IMR-90 (cell line): ENCODE measurements around the gene UCKL1. TPM values are rescaled to one million over a fixed set of nuclear protein-coding genes. Genes with fewer than 3 reads are reported as not detected.

ENCODE experiments used
- ATAC-seq: fragments of 200-7000 bp; cut with Tn5 transposase; 2 replicates; pipeline ENCODE4 v1.9.1; 2020; ENCODE audit warnings: low read depth, mild to moderate bottlenecking, moderate library complexity
- BruUV-seq: library from RNA; stranded (reverse); fragments of 400-500 nt; replicated peaks from 2 replicates; lab custom pipeline; 2021; lab: Mats Ljungman, UMichigan
- CTCF ChIA-PET: fragments of 300-600 bp; formaldehyde crosslinking; extraction: SDS; loops from one replicate; lab custom pipeline; 2021; ENCODE audit warnings: antibody characterized with exemption; lab: Yijun Ruan, JAX
- POLR2A ChIA-PET: fragments of 300-600 bp; sonication (Branson Sonifier 250); formaldehyde crosslinking; loops from one replicate; lab custom pipeline; 2022; ENCODE audit warnings: antibody characterized with exemption; ENCODE audit not compliant: unreplicated experiment; lab: Charles Lee
- DNase-seq: peaks from one replicate; pipeline ENCODE4 v3.0.0; 2013
- H2AFZ ChIP-seq: replicated peaks from 2 replicates; pipeline ENCODE3; 2013; ENCODE audit warnings: low read length, mild to moderate bottlenecking; ENCODE audit not compliant: poor library complexity
- H2AK5ac ChIP-seq: 2 replicates; pipeline ENCODE4 v1.6.1; 2013; ENCODE audit warnings: low read depth, low read length, inconsistent platforms
- H2AK9ac ChIP-seq: replicated peaks from 2 replicates; pipeline ENCODE3; 2013; ENCODE audit warnings: mild to moderate bottlenecking, low read depth, low read length, moderate library complexity; ENCODE audit not compliant: poor library complexity
- H2BK120ac ChIP-seq: 2 replicates; pipeline ENCODE4 v1.6.1; 2013; ENCODE audit warnings: low read depth, low read length, inconsistent platforms
- H2BK15ac ChIP-seq: 3 replicates; pipeline ENCODE4 v1.6.1; 2013; ENCODE audit warnings: low read depth, low read length, inconsistent platforms
- H2BK20ac ChIP-seq: 2 replicates; pipeline ENCODE4 v1.6.1; 2013; ENCODE audit warnings: low read depth, mild to moderate bottlenecking, inconsistent platforms, low read length, moderate library complexity
- H2BK5ac ChIP-seq: 2 replicates; pipeline ENCODE4 v1.6.1; 2013; ENCODE audit warnings: mild to moderate bottlenecking, low read depth, low read length, inconsistent platforms; ENCODE audit not compliant: poor library complexity, severe bottlenecking
- H3K14ac ChIP-seq: replicated peaks from 2 replicates; pipeline ENCODE4 v1.6.1; 2013; ENCODE audit warnings: low read depth, low read length, inconsistent platforms
- H3K18ac ChIP-seq: 2 replicates; pipeline ENCODE4 v1.6.1; 2013; ENCODE audit warnings: low read depth, low read length, control low read depth
- H3K23ac ChIP-seq: 2 replicates; pipeline ENCODE4 v1.6.1; 2013; ENCODE audit warnings: low read depth, low read length, inconsistent platforms
- H3K27ac ChIP-seq: 2 replicates; pipeline ENCODE4 v1.5.1; 2013; ENCODE audit warnings: mild to moderate bottlenecking, control low read depth, low read length; ENCODE audit not compliant: insufficient read depth
- H3K27me3 ChIP-seq: 2 replicates; pipeline ENCODE4 v1.6.1; 2013; ENCODE audit warnings: low read length; ENCODE audit not compliant: control insufficient read depth, insufficient read depth
- H3K36me3 ChIP-seq: 2 replicates; pipeline ENCODE4 v1.6.1; 2013; ENCODE audit warnings: low read length, mixed read lengths; ENCODE audit not compliant: control insufficient read depth, insufficient read depth
- H3K4ac ChIP-seq: 2 replicates; pipeline ENCODE4 v1.6.1; 2013; ENCODE audit warnings: low read depth, low read length, inconsistent platforms
- H3K4me1 ChIP-seq: 2 replicates; pipeline ENCODE4 v1.6.1; 2013; ENCODE audit warnings: low read length, mixed read lengths; ENCODE audit not compliant: control insufficient read depth, insufficient read depth
- H3K4me2 ChIP-seq: 2 replicates; pipeline ENCODE4 v1.6.1; 2013; ENCODE audit warnings: low read depth, mild to moderate bottlenecking, control low read depth, low read length, moderate library complexity
- H3K4me3 ChIP-seq: 2 replicates; pipeline ENCODE4 v1.5.1; 2013; ENCODE audit warnings: low read depth, mild to moderate bottlenecking, control low read depth, low read length, moderate library complexity; ENCODE audit not compliant: insufficient read depth
- H3K56ac ChIP-seq: 2 replicates; pipeline ENCODE4 v1.6.1; 2013; ENCODE audit warnings: low read length, inconsistent platforms; ENCODE audit not compliant: insufficient read depth; ENCODE audit errors: extremely low read depth
- H3K79me1 ChIP-seq, 2 experiments: 2 replicates each; pipeline ENCODE4 v1.6.1; 2013; ENCODE audit warnings: low read length in 2 of 2, inconsistent platforms in 1 of 2, low read depth in 1 of 2
- H3K9ac ChIP-seq: 2 replicates; pipeline ENCODE4 v1.6.1; 2013; ENCODE audit warnings: low read depth, low read length, control low read depth
- H3K9me1 ChIP-seq: 2 replicates; pipeline ENCODE4 v1.6.1; 2013; ENCODE audit warnings: low read length, inconsistent platforms; ENCODE audit not compliant: insufficient read depth
- H3K9me3 ChIP-seq: 2 replicates; pipeline ENCODE4 v1.6.1; 2013; ENCODE audit warnings: low read length; ENCODE audit not compliant: control insufficient read depth, insufficient read depth
- H4K20me1 ChIP-seq: 2 replicates; pipeline ENCODE4 v1.6.1; 2013; ENCODE audit warnings: low read length, inconsistent platforms; ENCODE audit not compliant: insufficient read depth
- H4K5ac ChIP-seq: 2 replicates; pipeline ENCODE4 v1.6.1; 2013; ENCODE audit warnings: mild to moderate bottlenecking, low read depth, low read length, control low read depth
- H4K8ac ChIP-seq, 2 experiments: 2 replicates each; pipeline ENCODE4 v1.6.1; 2013; ENCODE audit warnings: low read depth in 2 of 2, low read length in 2 of 2, control low read depth in 1 of 2, inconsistent platforms in 1 of 2
- H4K91ac ChIP-seq: 2 replicates; pipeline ENCODE4 v1.6.1; 2013; ENCODE audit warnings: low read depth, low read length, inconsistent platforms; ENCODE audit not compliant: insufficient read depth
- CEBPB ChIP-seq: IDR thresholded peaks from 2 replicates; pipeline ENCODE4 v1.6.1; 2012; ENCODE audit warnings: low read depth, low read length, improper control_type of control experiment
- CHD1 ChIP-seq: IDR thresholded peaks from 2 replicates; pipeline ENCODE4 v1.6.1; 2012; ENCODE audit warnings: low read depth, low read length, improper control_type of control experiment
- FOS ChIP-seq: fragments of 150-350 bp; IDR thresholded peaks from 2 replicates; pipeline ENCODE4 v1.6.1; 2016; ENCODE audit warnings: low read depth, low read length
- MAFK ChIP-seq: IDR thresholded peaks from 2 replicates; pipeline ENCODE4 v1.6.1; 2012; ENCODE audit warnings: low read depth, low read length, improper control_type of control experiment
- MAZ ChIP-seq: IDR thresholded peaks from 2 replicates; pipeline ENCODE4 v1.6.1; 2012; ENCODE audit warnings: low read depth, mild to moderate bottlenecking, low read length, improper control_type of control experiment, moderate library complexity, borderline replicate concordance
- MXI1 ChIP-seq: IDR thresholded peaks from 2 replicates; pipeline ENCODE4 v1.6.1; 2012; ENCODE audit warnings: low read depth, mild to moderate bottlenecking, low read length, moderate library complexity, borderline replicate concordance
- NFE2L2 ChIP-seq: fragments of 150-350 bp; IDR thresholded peaks from 2 replicates; pipeline ENCODE4 v1.6.1; 2016; ENCODE audit warnings: low read depth, mild to moderate bottlenecking, low read length
- POLR2A ChIP-seq: IDR thresholded peaks from 2 replicates; pipeline ENCODE4 v1.6.1; 2012; ENCODE audit warnings: mild to moderate bottlenecking, low read depth, low read length
- RAD21 ChIP-seq: IDR thresholded peaks from 2 replicates; pipeline ENCODE4 v1.6.1; 2012; ENCODE audit warnings: low read length, improper control_type of control experiment
- RFX5 ChIP-seq: IDR thresholded peaks from 2 replicates; pipeline ENCODE4 v1.8.0; 2012; ENCODE audit warnings: low read depth, mild to moderate bottlenecking, low read length, moderate library complexity
- SMC3 ChIP-seq: fragments of 150-350 bp; IDR thresholded peaks from 2 replicates; pipeline ENCODE4 v1.6.1; 2016; ENCODE audit warnings: low read depth, mild to moderate bottlenecking, antibody characterized with exemption, low read length, moderate library complexity
- WGBS, 2 experiments: methylation state at CpG; one replicate each; pipeline versions ENCODE4 v1.1.5 to v1.1.7; 2013; ENCODE audit warnings: missing lambda C conversion rate in 2 of 2; ENCODE audit not compliant: insufficient read length in 1 of 2; ENCODE audit errors: extremely low coverage in 2 of 2; 5-methylcytosine and 5-hydroxymethylcytosine counted together
- dilution Hi-C: fragments of 300-500 bp; cut with HindIII; formaldehyde crosslinking; loops from one replicate; pipeline ENCODE4 v1.14.3; 2018; ENCODE audit warnings: low sequenced_read_pairs; ENCODE audit not compliant: unreplicated experiment
- in situ Hi-C: fragments of 300-500 bp; cut with MboI; formaldehyde crosslinking; loops from 3 replicates; pipeline ENCODE4 v1.14.3; 2019; ENCODE audit warnings: low sequenced_read_pairs, inconsistent platforms, mixed read lengths
- intact Hi-C: fragments of 100-400 bp; cut with micrococcal nuclease; formaldehyde crosslinking; loops from 2 replicates; pipeline ENCODE4 v1.10.0; 2022
- polyA plus RNA-seq, 3 experiments: library from polyadenylated mRNA; depleted of rRNA; stranded (reverse); fragments of >200 nt; gene quantifications; 2 replicates each; pipeline ENCODE4 v1.2.3, GENCODE V29; 2012; ENCODE audit warnings: low replicate concordance in 1 of 3
- total RNA-seq: library from RNA; depleted of rRNA; stranded (reverse); fragments of >200 nt; gene quantifications from 2 replicates; pipeline ENCODE4 v1.2.3, GENCODE V29; 2012
- TF ChIP-seq, protein P1 (sequence below): fragments of 150-350 bp; IDR thresholded peaks from 2 replicates; pipeline ENCODE4 v1.6.1; 2017; ENCODE audit warnings: mild to moderate bottlenecking, antibody characterized with exemption, low read length, low read depth
- TF ChIP-seq, protein P2 (sequence below): conservative IDR thresholded peaks from 2 replicates; pipeline ENCODE4 v1.5.1; 2012; ENCODE audit warnings: mild to moderate bottlenecking, low read depth, low read length, improper control_type of control experiment

UCKL1 gene
- total and polyA plus RNA-seq, 2 of the 4 experiments (the other 2 are of a cell fraction): 16.7 to 54.7 TPM

DNA sequence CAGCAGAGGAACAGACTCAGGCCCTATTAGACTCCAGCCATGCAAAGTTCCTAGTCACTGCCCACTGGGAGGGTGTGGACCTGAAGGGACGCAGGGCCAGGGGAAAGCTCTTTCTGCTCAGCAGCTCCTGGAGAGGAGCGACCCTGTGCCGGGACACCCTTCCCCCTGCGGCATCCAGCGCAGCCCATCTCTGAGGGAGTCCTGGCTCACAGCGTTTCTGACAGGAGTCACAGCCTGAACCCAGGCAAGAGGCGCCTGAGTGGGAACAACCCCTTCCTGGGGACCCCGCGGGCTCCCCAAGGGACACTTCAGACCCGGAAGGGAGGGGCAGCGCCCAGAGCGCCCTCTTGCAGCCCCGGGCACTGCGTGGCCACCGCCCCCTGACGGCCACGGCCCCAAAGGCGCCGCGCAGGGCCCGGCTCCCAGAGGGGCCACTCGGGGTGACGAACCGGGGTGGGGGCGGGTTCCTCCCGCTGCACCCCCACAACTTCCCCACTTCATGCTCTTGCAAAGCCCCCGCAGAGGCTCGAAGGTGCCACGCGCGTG, 862 bp downstream of the UCKL1 start:
- Histone ChIP-seq H3K23ac (peak overlapping the region; percentile 94; the same call in 1 of the 2 replicates), H3K18ac (peak overlapping the region; percentile 16; the same call in 1 of the 2 replicates), H3K27ac (peak overlapping the region; percentile 99), H2AFZ (peak overlapping the region; percentile 97), H4K20me1 (peaks cover 41% of the 10 kb centered on the region), H3K4me2 (peak overlapping the region; percentile 89), H3K9me3 (no peaks in the 10 kb centered on the region), H3K4ac (peak overlapping the region; percentile 99), H3K9ac (peak overlapping the region; percentile 100), H4K8ac (peak overlapping the region; percentile 97 to 98; a peak in 3 of 4 replicates), H2BK15ac (no peak overlapping the region), H3K14ac (peak overlapping the region; percentile 98), H2BK5ac (peak overlapping the region; percentile 95), H2AK9ac (peak overlapping the region; percentile 96), H3K36me3 (peaks cover 17% of the 10 kb centered on the region; the same call in 1 of the 2 replicates), H3K9me1 (peaks cover 12% of the 10 kb centered on the region), H2AK5ac (peak overlapping the region; percentile 98), H3K79me1 (peaks cover 4 to 51% of the 10 kb centered on the region in 2 experiments; a peak in 2 of 4 replicates), H4K91ac (peak overlapping the region; percentile 99; the same call in 1 of the 2 replicates), H3K4me3 (peak overlapping the region; percentile 94), H2BK120ac (no peak overlapping the region), H3K56ac (peak overlapping the region; percentile 89; the same call in 1 of the 2 replicates), H3K27me3 (no peaks in the 10 kb centered on the region), H4K5ac (peak overlapping the region; percentile 14), H2BK20ac (no peak overlapping the region), H3K4me1 (peaks cover 30% of the 10 kb centered on the region)
- no TSS peak for BruUV-seq
- intact Hi-C loops: loop anchor here (5.0 kb wide), 1 partner anchor 418 kb away; the partner anchor contains the start of gene PTK6
- CTCF ChIA-PET: no interaction called here
- TF ChIP-seq RAD21 (peak; percentile 6; the same call in 1 of the 2 replicates), SMC3 (no peak), CHD1 (no peak), MAFK (no peak), POLR2A (no peak; the same call in 1 of the 2 replicates), CEBPB (no peak), NFE2L2 (no peak), MAZ (peak; percentile 28; the same call in 1 of the 2 replicates), RFX5 (no peak), FOS (no peak), MXI1 (peak; percentile 33; the same call in 1 of the 2 replicates)
- TF ChIP-seq, protein P1, sequence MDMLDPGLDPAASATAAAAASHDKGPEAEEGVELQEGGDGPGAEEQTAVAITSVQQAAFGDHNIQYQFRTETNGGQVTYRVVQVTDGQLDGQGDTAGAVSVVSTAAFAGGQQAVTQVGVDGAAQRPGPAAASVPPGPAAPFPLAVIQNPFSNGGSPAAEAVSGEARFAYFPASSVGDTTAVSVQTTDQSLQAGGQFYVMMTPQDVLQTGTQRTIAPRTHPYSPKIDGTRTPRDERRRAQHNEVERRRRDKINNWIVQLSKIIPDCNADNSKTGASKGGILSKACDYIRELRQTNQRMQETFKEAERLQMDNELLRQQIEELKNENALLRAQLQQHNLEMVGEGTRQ: no peak
- TF ChIP-seq, protein P2, sequence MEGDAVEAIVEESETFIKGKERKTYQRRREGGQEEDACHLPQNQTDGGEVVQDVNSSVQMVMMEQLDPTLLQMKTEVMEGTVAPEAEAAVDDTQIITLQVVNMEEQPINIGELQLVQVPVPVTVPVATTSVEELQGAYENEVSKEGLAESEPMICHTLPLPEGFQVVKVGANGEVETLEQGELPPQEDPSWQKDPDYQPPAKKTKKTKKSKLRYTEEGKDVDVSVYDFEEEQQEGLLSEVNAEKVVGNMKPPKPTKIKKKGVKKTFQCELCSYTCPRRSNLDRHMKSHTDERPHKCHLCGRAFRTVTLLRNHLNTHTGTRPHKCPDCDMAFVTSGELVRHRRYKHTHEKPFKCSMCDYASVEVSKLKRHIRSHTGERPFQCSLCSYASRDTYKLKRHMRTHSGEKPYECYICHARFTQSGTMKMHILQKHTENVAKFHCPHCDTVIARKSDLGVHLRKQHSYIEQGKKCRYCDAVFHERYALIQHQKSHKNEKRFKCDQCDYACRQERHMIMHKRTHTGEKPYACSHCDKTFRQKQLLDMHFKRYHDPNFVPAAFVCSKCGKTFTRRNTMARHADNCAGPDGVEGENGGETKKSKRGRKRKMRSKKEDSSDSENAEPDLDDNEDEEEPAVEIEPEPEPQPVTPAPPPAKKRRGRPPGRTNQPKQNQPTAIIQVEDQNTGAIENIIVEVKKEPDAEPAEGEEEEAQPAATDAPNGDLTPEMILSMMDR: peak; percentile 40
- POLR2A ChIA-PET: no interaction called here
- dilution Hi-C loops: no loop called here
- WGBS, 2 experiments: 1% methylated on average over 17 of the region's 31 CpGs; no CpG with 5 or more reads in 1 of the 2 experiments
- peak; percentile 16 for ATAC-seq
- no peak for DNase-seq
- in situ Hi-C loops: no loop called here
